ENCODE data around the gene BRD9. TPM values are rescaled to one million over a fixed set of nuclear protein-coding genes. Genes with fewer than 3 reads are reported as not detected.

BRD9 gene
- total and polyA plus RNA-seq, 2 of the 13 experiments (the other 11 are each of a cell fraction or from before 2014, with no cell fraction given) = 5.2 to 22.9 TPM

DNA sequence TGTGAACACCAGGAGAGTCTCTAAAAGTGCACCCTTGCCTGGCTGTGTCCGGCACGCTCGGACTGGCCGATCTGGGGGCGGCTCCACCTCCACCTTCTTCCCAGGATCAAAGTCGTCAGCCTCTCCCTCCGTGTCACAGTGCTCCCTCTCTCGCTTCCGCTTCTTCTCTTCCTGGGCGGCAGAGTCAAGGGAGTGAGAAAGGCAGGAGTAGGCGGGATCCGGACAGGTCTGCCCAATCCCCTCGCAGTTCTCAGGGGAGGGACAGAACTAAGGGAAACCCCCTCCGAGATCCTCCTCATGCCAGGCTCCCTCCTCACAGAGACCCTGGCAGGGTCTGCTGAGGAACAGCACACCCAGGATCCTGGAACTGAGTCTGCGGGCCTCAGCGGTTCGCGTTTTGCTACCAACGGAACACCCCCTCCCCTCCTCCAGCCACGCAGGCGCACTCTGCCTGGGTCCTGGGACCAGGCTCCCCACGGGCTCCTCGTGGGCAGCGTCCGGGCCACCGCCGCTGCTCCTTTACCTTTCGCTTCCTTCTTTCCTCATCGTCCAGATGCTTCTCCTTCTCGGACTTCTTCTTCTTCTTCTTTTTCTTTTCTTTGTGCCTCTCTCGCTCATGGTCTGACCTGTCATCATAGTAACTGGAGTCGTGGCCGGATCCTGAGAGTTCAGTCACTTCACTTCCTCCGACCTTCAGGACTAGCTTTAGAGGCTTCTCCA lies 1.3 kb downstream of the BRD9 start (continued):
- TF ChIP-seq SNAI1 (CRISPR knock-in tag; IDR thresholded peaks at IDR 0.05; ENCODE audit: borderline replicate concordance) (no peak), SALL1 (CRISPR knock-in tag; IDR thresholded peaks at IDR 0.05) (peak; percentile 10; the same call in 1 of the 2 replicates), HMGA1 (CRISPR knock-in tag; conservative IDR thresholded peaks at IDR 0.05) (no peak), ZNF709 (CRISPR knock-in tag; IDR thresholded peaks at IDR 0.05) (no peak), ZNF543 (CRISPR knock-in tag; IDR thresholded peaks at IDR 0.05) (0 out of 2 replicates have a peak, but pooled peaks have one; percentile 7), ZSCAN22 (CRISPR knock-in tag; IDR thresholded peaks at IDR 0.05) (no peak), ZUFSP (CRISPR knock-in tag; IDR thresholded peaks at IDR 0.05; ENCODE audit: borderline replicate concordance) (no peak), REL (CRISPR knock-in tag; conservative IDR thresholded peaks at IDR 0.05) (no peak), HNRNPUL1 (IDR thresholded peaks at IDR 0.05; ENCODE audit: low read depth, low read length) (no peak), HIVEP1 (CRISPR knock-in tag; IDR thresholded peaks at IDR 0.05) (peak; percentile 70), RBFOX2 (IDR thresholded peaks at IDR 0.05; ENCODE audit: low read depth, low read length) (peak; percentile 20; the same call in 1 of the 2 replicates), EP300 (IDR thresholded peaks at IDR 0.05; ENCODE audit: low read depth in 2 of 2, low read length in 2 of 2) (no peak), EP300 (CRISPR knock-in tag; IDR thresholded peaks at IDR 0.05; ENCODE audit: borderline replicate concordance) (no peak), ETV5 (CRISPR knock-in tag; IDR thresholded peaks at IDR 0.05; ENCODE audit: borderline replicate concordance) (peak; percentile 67; the same call in 1 of the 2 replicates), NR2F1 (CRISPR knock-in tag; IDR thresholded peaks at IDR 0.05) (no peak), KAT8 (CRISPR knock-in tag; IDR thresholded peaks at IDR 0.05) (peak; percentile 24; the same call in 1 of the 2 replicates), MXD3 (CRISPR knock-in tag; IDR thresholded peaks at IDR 0.05) (no peak)
- TF ChIP-seq, protein P1, sequence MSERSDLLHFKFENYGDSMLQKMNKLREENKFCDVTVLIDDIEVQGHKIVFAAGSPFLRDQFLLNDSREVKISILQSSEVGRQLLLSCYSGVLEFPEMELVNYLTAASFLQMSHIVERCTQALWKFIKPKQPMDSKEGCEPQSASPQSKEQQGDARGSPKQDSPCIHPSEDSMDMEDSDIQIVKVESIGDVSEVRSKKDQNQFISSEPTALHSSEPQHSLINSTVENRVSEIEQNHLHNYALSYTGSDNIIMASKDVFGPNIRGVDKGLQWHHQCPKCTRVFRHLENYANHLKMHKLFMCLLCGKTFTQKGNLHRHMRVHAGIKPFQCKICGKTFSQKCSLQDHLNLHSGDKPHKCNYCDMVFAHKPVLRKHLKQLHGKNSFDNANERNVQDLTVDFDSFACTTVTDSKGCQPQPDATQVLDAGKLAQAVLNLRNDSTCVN (CRISPR knock-in tag; IDR thresholded peaks at IDR 0.05; ENCODE audit: borderline replicate concordance) = no peak
- TF ChIP-seq, protein P2, sequence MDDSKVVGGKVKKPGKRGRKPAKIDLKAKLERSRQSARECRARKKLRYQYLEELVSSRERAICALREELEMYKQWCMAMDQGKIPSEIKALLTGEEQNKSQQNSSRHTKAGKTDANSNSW (CRISPR knock-in tag; IDR thresholded peaks at IDR 0.05; ENCODE audit: borderline replicate concordance) = 0 out of 2 replicates have a peak, but pooled peaks have one; percentile 53
- TF ChIP-seq, protein P3, sequence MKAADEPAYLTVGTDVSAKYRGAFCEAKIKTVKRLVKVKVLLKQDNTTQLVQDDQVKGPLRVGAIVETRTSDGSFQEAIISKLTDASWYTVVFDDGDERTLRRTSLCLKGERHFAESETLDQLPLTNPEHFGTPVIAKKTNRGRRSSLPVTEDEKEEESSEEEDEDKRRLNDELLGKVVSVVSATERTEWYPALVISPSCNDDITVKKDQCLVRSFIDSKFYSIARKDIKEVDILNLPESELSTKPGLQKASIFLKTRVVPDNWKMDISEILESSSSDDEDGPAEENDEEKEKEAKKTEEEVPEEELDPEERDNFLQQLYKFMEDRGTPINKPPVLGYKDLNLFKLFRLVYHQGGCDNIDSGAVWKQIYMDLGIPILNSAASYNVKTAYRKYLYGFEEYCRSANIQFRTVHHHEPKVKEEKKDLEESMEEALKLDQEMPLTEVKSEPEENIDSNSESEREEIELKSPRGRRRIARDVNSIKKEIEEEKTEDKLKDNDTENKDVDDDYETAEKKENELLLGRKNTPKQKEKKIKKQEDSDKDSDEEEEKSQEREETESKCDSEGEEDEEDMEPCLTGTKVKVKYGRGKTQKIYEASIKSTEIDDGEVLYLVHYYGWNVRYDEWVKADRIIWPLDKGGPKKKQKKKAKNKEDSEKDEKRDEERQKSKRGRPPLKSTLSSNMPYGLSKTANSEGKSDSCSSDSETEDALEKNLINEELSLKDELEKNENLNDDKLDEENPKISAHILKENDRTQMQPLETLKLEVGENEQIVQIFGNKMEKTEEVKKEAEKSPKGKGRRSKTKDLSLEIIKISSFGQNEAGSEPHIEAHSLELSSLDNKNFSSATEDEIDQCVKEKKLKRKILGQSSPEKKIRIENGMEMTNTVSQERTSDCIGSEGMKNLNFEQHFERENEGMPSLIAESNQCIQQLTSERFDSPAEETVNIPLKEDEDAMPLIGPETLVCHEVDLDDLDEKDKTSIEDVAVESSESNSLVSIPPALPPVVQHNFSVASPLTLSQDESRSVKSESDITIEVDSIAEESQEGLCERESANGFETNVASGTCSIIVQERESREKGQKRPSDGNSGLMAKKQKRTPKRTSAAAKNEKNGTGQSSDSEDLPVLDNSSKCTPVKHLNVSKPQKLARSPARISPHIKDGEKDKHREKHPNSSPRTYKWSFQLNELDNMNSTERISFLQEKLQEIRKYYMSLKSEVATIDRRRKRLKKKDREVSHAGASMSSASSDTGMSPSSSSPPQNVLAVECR (CRISPR knock-in tag; IDR thresholded peaks at IDR 0.05; ENCODE audit: borderline replicate concordance) = peak; percentile 69; the same call in 1 of the 2 replicates
- TF ChIP-seq, protein P4, sequence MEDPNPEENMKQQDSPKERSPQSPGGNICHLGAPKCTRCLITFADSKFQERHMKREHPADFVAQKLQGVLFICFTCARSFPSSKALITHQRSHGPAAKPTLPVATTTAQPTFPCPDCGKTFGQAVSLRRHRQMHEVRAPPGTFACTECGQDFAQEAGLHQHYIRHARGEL (CRISPR knock-in tag; IDR thresholded peaks at IDR 0.05) = no peak

Measured in HepG2 (cell line).